ENCODE results near the gene HABP4. TPM values are rescaled to one million over a fixed set of nuclear protein-coding genes. Genes with fewer than 3 reads are reported as not detected.

The HABP4 gene
- total and polyA plus RNA-seq, 4 donors, result 1.1 to 4.0 (median 2.9) TPM

DNA sequence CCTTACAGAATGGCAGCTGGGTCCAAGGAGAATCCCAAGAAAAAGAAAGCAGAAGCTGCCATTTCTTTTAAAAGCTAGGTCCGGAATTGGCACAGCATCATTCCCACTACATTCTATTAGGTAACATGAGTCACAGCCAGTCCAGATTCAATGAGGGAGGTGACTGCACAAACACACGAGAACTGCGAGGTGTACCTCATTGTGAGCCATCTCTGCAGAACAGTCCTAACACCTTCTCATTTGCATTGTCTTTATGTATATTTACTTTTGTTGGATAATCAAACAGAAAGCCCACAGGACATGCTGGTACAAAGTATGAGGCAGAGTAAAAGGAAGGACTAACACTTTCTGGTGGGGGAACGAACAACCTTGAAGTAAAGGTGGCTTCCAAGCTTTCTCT, 14.6 kb upstream of the HABP4 start:
- H3K27me3 ChIP-seq (ENCODE audit: control insufficient read depth in 4 of 4, insufficient read depth in 4 of 4, low read length in 3 of 4), result no peaks in the 10 kb centered on the region
- H3K27ac ChIP-seq (ENCODE audit: low read depth in 1 of 2, low read length in 2 of 2), result no peak overlapping the region
- DNase-seq (ENCODE audit: low spot score), result no peak
- H3K36me3 ChIP-seq (ENCODE audit: control insufficient read depth in 4 of 4, insufficient read depth in 3 of 4, low read depth in 1 of 4, low read length in 3 of 4), result no peaks in the 10 kb centered on the region
- no peak overlapping the region for H3K4me3 ChIP-seq (ENCODE audit: low read depth in 1 of 3, low read length in 3 of 3)
- H3K9ac ChIP-seq (ENCODE audit: low read depth in 1 of 2, low read length in 2 of 2), result no peak overlapping the region
- no peaks in the 10 kb centered on the region for H3K4me1 ChIP-seq (ENCODE audit: control insufficient read depth in 4 of 4, insufficient read depth in 4 of 4, low read length in 3 of 4)
- H3K9me3 ChIP-seq (ENCODE audit: control insufficient read depth in 4 of 4, low read length in 3 of 4), result peaks cover 0 to 4% (median 2%) of the 10 kb centered on the region in 4 donors
- TF ChIP-seq YY1 (IDR thresholded peaks at IDR 0.05) (no peak), FOXA1 (IDR thresholded peaks at IDR 0.05) (no peak), FOXA2 (IDR thresholded peaks at IDR 0.05) (no peak)
- WGBS, result 96% methylated on average over 4 of the region's 4 CpGs

DNA sequence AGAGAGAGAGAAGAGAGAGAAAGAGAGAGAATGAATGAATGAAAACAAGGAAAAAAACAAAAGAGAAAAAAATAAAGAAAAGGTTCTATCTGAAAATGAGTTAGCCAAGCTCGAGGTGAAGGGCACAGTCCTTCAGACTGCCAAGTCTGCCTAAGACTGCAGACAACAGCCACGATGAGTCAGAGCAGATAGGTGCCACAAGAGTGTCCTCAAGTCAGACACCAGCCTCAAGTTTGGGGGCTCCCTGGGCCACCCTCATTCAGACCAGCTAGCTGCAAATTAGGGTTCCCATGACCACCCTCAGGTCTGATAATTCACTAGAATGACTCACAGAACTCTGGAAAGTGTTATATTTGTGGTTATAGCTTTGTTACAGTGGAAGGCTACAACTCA, 13.9 kb upstream of the HABP4 start:
- H3K9me3 ChIP-seq (ENCODE audit: control insufficient read depth in 4 of 4, low read length in 3 of 4), result peaks cover 0 to 4% (median 2%) of the 10 kb centered on the region in 4 donors
- no peak overlapping the region for H3K9ac ChIP-seq (ENCODE audit: low read depth in 1 of 2, low read length in 2 of 2)
- H3K27ac ChIP-seq (ENCODE audit: low read depth in 1 of 2, low read length in 2 of 2), result no peak overlapping the region
- WGBS, result 88% methylated on average over 2 of the region's 2 CpGs
- no peak for DNase-seq (ENCODE audit: low spot score)
- H3K4me3 ChIP-seq (ENCODE audit: low read depth in 1 of 3, low read length in 3 of 3), result no peak overlapping the region
- TF ChIP-seq, protein P1, sequence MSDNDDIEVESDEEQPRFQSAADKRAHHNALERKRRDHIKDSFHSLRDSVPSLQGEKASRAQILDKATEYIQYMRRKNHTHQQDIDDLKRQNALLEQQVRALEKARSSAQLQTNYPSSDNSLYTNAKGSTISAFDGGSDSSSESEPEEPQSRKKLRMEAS (IDR thresholded peaks at IDR 0.05), result no peak
- TF ChIP-seq RAD21 (IDR thresholded peaks at IDR 0.05) (no peak), NR2F2 (IDR thresholded peaks at IDR 0.05) (no peak), HNF4A (conservative IDR thresholded peaks at IDR 0.05) (no peak), FOXA2 (IDR thresholded peaks at IDR 0.05) (no peak), RXRA (IDR thresholded peaks at IDR 0.05) (no peak), JUND (IDR thresholded peaks at IDR 0.05) (no peak)
- TF ChIP-seq, protein P2, sequence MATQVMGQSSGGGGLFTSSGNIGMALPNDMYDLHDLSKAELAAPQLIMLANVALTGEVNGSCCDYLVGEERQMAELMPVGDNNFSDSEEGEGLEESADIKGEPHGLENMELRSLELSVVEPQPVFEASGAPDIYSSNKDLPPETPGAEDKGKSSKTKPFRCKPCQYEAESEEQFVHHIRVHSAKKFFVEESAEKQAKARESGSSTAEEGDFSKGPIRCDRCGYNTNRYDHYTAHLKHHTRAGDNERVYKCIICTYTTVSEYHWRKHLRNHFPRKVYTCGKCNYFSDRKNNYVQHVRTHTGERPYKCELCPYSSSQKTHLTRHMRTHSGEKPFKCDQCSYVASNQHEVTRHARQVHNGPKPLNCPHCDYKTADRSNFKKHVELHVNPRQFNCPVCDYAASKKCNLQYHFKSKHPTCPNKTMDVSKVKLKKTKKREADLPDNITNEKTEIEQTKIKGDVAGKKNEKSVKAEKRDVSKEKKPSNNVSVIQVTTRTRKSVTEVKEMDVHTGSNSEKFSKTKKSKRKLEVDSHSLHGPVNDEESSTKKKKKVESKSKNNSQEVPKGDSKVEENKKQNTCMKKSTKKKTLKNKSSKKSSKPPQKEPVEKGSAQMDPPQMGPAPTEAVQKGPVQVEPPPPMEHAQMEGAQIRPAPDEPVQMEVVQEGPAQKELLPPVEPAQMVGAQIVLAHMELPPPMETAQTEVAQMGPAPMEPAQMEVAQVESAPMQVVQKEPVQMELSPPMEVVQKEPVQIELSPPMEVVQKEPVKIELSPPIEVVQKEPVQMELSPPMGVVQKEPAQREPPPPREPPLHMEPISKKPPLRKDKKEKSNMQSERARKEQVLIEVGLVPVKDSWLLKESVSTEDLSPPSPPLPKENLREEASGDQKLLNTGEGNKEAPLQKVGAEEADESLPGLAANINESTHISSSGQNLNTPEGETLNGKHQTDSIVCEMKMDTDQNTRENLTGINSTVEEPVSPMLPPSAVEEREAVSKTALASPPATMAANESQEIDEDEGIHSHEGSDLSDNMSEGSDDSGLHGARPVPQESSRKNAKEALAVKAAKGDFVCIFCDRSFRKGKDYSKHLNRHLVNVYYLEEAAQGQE (IDR thresholded peaks at IDR 0.05), result no peak
- H3K27me3 ChIP-seq (ENCODE audit: control insufficient read depth in 4 of 4, insufficient read depth in 4 of 4, low read length in 3 of 4), result no peaks in the 10 kb centered on the region
- H3K4me1 ChIP-seq (ENCODE audit: control insufficient read depth in 4 of 4, insufficient read depth in 4 of 4, low read length in 3 of 4), result no peaks in the 10 kb centered on the region
- H3K36me3 ChIP-seq (ENCODE audit: control insufficient read depth in 4 of 4, insufficient read depth in 3 of 4, low read depth in 1 of 4, low read length in 3 of 4), result no peaks in the 10 kb centered on the region

DNA sequence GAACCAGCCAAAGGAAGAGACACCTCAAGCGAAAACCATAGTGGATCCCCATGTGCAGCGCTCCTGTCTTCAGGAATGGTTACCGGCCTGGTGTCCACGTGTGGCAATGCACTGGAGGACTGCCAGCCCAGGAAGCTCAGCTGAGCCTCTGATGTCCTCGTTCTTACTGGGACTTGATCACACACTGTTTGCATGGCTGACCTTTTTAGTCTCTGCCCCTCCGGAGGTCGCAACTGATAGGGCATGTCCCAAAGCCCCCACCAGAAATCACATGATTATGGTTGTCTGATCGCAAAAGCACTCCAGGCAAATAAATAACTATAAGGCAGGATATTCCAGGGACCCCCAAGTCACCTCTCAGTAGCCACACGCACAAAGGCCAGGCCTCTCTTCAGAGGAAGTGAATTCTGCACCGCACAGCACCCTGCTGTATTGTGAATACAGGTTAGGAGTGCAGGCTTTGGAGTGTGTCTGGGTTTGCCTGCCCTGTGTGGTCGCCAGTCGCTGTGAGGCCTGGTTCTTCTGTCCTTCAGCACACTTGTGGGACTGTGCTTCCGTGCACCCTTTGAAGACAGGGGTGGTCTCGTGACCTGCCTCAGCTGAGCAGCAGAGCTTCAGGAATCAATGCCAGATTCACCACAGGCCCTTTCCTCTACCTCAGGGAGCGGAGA, 13.4 kb upstream of the HABP4 start:
- Histone ChIP-seq H3K9me3 (ENCODE audit: control insufficient read depth in 4 of 4, low read length in 3 of 4) (peaks cover 0 to 4% (median 2%) of the 10 kb centered on the region in 4 donors), H3K36me3 (ENCODE audit: control insufficient read depth in 4 of 4, insufficient read depth in 3 of 4, low read depth in 1 of 4, low read length in 3 of 4) (no peaks in the 10 kb centered on the region), H3K27ac (ENCODE audit: low read depth in 1 of 2, low read length in 2 of 2) (no peak overlapping the region), H3K4me1 (ENCODE audit: control insufficient read depth in 4 of 4, insufficient read depth in 4 of 4, low read length in 3 of 4) (no peaks in the 10 kb centered on the region), H3K9ac (ENCODE audit: low read depth in 1 of 2, low read length in 2 of 2) (no peak overlapping the region), H3K4me3 (ENCODE audit: low read depth in 1 of 3, low read length in 3 of 3) (no peak overlapping the region), H3K27me3 (ENCODE audit: control insufficient read depth in 4 of 4, insufficient read depth in 4 of 4, low read length in 3 of 4) (no peaks in the 10 kb centered on the region)
- DNase-seq (ENCODE audit: low spot score), result no peak
- WGBS, result 72% methylated on average over 15 of the region's 15 CpGs
- TF ChIP-seq, protein P3, sequence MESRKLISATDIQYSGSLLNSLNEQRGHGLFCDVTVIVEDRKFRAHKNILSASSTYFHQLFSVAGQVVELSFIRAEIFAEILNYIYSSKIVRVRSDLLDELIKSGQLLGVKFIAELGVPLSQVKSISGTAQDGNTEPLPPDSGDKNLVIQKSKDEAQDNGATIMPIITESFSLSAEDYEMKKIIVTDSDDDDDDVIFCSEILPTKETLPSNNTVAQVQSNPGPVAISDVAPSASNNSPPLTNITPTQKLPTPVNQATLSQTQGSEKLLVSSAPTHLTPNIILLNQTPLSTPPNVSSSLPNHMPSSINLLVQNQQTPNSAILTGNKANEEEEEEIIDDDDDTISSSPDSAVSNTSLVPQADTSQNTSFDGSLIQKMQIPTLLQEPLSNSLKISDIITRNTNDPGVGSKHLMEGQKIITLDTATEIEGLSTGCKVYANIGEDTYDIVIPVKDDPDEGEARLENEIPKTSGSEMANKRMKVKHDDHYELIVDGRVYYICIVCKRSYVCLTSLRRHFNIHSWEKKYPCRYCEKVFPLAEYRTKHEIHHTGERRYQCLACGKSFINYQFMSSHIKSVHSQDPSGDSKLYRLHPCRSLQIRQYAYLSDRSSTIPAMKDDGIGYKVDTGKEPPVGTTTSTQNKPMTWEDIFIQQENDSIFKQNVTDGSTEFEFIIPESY (IDR thresholded peaks at IDR 0.05), result no peak
- TF ChIP-seq HNF4A (conservative IDR thresholded peaks at IDR 0.05) (peak in 1 of 2 donors; percentile 21), RXRA (IDR thresholded peaks at IDR 0.05) (peak in 1 of 2 donors; percentile 13)

Data from liver (tissue), 9 donors.